ENCODE measurements around the gene GPR45.

Gene GPR45

DNA sequence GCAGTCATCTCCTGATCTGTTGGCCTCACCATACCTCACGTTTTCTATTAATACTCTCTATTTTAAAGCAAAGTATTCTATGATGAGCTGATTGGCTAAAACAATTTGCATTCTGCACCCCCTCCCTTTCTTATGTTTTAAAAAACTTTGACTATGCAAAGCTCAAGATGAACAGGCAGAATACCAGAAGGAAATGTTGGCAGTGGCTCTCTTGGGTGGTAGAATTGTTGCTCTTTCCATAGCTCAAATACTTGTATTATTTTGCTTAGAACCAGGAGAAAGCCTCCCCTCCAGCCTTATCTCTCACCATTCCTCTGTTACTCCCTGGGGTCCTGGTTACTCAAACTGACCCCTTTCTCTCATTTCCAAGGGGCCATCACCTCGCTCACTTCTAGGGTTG lies 14.4 kb downstream of the GPR45 start:
- no peak for DNase-seq

DNA sequence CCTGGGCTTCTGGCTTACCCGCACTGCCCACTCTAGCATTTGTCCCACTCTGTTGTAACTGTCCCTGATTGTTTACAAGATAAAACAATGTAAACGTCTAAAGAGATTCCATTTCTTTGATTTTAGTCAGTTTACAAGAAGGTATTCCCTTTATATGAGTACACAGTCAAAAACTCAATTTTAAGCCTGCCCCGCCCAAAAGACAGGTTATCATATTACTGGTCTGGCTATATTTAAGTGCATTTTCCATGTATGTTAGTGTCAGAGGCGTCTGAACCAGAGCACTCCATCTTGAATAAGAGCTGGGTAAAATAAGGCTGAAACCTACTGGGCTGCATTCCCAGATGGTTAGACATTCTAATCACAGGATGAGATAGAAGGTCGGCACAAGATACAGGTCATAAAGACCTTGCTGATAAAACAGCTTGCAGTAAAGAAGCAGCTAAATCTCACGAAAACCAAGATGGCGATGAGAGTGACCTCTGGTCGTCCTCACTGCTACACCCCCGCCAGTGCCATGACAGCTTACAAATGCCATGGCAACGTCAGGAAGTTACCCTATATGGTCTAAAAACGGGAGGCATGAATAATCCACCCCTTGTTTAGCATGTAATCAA lies 15.0 kb downstream of the GPR45 start:
- DNase-seq, result no peak

DNA sequence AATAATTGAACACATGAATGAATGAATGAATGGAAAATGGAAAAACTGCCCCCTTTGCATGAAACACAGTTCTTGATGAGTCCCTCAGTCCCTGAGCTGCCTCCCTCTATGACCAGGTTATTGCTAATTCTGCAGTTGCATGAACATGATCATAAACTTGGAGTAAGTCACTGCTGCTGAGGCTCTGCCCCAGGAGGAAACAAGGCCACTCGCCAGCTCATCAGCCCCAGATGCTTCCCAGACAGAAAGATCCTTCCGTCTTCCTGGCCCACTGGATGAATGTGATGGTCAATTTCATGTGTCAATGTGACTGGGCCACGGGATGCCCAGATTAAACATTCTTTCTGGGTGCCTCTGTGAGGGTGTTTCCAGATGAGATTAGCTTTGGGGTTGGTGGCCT lies 16.4 kb downstream of the GPR45 start:
- DNase-seq, result no peak

DNA sequence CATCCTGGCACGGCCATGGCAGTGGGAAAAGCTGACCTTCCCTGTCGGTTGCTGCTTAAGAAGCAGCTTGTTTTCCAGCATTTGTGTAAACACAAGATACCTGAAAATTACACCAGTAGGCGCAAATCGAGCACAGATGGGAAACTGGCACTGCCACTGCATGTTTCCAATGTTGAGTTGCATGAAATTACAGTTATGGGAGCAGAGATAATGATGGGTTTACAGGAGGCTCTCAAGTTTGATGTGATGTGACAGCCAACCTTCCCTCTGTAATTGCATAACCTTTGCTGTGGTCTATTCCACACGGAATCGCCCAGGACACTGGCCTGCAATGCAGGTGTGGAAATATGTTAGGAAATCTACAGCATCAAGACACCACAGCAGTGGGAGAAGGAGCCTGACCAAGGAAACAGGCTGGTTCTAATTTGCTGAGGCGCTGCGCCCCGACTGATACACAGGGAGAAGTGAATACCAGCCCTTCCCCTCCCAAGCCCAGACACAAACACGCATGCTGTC lies 17.4 kb downstream of the GPR45 start:
- no peak for DNase-seq

DNA sequence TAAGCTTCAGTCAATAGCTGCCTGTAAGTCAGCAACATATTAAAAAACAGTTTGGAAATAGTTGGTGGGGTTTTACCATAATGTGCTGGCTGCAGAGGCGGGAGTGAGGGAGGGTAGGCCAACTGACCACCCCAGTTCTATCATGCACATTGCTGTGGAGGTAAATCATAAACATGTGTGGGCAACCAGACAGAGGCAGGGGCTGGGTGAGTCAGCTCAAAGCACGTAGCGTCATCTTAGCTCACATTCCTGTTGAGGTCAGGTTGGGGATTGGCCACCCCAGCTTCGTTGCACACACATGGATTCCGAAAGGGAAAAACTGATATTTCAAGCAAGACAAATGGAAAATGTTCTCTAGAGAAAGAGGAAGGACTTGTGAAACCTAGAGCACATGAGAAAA lies 19.5 kb downstream of the GPR45 start:
- no peak for DNase-seq

DNA sequence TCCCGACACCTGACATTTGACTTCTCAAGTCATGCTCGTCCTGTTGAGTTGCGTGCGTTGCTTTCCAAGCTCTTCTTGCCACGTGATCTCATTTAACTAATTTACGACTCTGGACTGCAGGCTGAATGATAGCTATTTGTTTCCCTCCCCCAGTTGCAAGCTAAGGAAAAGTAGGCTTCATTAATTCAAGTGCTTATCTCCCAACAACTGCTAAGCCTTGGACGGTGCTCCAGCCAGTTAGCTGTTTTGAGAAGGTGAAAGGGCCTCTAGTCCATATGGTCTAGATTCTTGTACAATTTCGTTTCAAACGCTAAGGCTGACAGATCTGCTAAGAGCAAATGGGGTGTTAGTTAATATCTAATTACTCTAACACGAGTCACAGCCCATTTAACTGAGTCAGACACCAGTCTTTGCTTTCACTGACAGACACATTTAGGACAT lies 21.1 kb downstream of the GPR45 start:
- DNase-seq, result no peak

DNA sequence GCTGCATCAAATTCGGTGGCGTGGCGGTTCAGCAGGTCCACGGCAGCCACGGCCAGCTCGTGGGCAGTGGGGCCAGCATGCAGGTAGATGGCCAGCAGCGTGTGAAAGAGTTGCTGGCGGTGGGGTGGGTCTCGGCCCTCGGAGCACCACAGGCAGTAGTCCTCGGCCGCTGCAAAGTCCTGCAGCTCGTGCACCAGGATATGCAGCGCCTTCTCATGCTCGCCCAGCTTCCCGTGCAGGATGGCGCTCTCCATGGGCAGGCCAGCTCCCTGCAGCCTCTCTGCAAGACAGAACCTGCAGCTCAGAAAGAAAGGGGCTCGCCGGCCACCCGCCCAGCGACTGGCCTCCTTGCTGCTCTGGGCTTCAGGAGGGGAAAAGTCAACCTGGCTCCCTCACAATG lies 27.9 kb downstream of the GPR45 start:
- no peak for DNase-seq

DNA sequence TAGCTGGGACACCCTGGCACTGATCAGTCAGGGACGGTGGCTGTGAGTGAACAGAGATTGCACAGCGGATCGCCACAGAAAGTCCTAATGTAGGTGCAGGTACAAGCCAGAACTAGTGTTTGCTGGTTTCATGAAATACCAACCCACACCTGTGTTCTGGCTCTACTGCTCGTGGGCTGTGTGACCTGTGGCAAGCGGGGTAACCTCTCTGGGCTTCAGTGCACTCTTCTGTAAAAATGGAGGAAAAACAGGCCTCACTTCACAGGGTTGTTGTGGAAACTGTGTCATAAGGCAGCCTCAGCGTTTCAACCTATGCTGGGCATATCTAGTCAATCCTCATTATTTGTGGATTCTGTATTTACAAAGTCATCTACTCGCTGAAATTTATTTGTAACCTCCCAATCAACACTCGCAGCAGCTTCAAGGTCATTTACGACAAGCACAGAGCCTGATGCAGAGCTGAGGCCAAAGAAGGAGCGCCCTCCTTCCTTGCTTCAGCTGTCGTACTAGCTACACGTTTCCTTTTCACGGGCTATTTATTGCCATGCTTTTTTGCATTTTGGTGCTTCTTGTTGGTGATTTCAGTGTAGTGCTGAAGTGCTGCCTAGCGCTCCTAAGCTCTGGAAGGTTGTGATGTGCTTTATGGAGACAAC lies 30.0 kb downstream of the GPR45 start:
- no peak for DNase-seq

DNA sequence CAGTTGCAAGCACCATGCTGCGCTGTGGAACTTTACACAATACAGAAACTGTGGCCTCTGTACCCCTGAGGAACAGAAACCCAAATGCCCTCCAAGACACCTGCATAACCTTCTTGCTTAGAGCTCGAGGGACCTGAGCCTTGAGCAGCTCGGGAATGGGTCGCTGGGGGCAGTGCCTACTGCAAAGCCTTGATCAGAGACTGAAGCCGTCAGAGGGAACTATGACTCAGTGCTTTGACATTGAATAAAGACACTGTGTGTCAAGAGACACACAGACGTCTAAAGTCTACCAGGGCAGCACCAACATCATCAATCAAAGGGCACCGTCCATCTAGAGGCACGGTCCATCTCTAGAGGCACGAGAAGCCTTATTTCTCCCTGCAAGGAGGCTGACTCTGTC lies 30.6 kb downstream of the GPR45 start:
- DNase-seq, result no peak

DNA sequence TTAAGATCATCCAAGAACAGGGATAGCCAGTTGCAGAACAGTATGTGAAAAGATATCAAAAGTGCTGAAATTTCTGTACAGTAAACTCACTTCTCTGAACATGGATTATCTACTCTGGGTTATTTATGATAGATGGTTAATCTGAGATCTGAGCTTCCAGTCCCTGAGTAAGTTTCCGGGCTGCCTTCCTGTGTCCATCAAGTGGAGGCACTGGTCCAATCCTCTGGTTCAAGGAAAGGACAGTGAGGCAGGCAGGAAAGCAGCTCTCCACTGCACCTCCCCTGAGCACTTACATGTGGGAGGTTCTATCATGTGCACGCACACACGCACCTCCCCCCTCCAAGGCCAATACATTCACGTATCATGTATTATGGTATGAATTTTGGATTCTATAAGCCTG lies 32.5 kb downstream of the GPR45 start:
- DNase-seq, result no peak

DNA sequence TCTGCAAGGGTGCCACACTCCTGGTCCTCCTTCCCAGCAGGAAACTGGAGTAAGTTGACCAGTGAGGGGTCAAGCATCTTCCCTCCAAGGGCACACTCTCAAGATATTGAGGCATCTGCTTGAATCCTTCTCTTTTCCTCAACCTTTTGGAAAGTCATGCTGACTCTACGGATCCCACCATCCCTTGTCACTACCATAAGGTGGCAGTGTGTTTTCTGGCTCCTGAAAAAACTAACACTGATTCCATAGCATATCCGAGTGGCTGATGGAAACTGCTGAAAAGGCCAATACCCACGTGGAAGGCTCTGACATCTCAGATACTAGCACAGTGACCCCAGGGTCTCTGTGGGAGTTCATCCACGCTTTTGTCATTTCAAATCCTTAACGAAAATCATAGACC lies 37.1 kb downstream of the GPR45 start:
- no peak for DNase-seq

DNA sequence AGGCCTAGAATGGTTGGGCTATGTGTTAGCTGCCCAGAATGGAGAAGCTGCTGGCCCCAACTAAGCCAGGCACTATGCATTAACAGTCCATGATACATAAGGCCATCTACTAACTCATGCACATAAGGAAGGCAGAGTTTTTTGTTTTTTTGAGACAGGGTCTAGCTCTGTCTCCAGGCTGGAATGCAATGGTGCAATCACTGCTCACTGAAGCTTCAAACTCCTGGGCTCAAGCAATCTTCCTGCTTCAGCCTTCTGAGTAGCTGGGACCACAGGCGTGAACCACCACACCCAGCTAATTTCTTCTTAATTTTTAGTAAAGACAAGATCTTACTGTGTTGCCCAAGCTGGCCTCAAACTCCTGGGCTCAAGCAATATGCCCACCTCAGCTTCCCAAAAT lies 37.6 kb downstream of the GPR45 start:
- no peak for DNase-seq

DNA sequence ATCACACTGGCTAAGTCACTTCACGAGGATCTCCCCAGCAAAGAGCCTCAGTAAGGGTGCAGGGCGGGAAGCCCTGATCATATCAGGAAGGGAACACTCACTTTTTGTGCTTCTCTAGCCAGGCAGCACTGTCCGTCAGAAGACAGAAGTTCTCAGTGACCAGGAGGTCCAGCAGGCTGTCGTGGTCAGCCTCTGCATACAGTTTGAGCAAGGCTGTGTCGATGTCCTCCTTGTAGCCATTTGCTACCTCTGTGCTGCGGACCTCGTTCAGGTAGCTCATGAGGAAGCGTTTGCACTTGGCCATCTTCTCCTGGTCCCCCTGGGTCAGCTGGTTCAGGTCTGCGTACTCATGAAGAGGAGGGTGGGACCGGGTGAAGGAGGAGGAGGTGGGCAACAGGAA lies 38.7 kb downstream of the GPR45 start:
- no peak for DNase-seq

DNA sequence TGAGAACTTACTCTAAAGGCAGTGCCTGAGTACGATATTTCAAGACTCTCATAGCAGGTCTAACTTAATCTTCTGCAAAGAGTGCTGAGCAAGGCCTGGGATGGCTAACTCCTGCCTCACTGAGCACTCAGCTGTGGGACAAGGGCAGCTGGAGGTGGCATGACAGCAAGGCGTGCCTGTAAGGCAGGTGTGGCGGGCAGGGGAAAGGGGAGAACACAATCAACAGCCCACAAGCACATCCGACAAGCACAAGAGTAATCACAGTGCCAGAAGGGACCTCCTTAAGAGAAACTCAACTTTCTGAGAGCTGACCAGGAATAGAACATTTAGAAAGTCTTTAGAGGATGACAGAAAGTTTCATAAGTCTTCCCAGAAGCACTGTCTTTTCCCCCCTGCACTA lies 42.0 kb downstream of the GPR45 start:
- DNase-seq, result no peak

DNA sequence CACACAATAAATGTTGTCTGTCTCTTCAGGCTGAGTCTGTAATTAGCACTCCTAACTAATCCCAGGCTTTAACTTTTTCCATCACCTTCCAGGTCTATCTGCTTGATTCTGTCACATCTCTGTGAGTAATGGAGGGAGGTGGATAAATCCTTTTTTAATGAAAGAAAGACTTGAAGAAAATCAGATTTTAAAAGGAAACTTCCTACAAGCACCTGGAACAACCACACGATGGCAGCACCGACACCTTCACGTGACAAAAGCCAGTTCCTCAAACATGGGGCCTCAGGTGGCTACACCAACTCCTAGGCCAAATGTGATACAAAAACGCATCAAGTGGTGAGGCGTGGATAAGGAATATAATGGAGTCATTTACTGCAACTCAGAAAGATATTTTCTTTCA lies 46.1 kb downstream of the GPR45 start:
- no peak for DNase-seq

DNA sequence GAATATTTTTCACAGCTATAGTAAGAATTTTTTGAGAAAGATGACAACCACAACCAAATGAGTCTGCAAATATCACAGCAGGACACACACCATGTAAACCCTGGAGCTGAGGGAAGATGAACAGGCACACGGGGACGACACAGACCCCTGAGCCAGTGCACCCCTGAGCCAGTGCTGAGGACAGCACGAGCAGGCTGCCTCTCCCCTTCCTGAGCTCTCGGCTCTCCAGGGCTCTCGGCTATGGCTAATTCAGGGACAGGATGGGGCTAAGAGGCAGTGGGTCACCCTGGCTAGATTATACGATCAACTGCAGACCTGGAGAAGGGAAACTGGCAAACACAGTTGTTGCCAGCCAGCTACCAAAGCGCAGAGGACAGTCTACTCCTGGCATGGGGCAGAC lies 46.6 kb downstream of the GPR45 start:
- DNase-seq, result no peak

DNA sequence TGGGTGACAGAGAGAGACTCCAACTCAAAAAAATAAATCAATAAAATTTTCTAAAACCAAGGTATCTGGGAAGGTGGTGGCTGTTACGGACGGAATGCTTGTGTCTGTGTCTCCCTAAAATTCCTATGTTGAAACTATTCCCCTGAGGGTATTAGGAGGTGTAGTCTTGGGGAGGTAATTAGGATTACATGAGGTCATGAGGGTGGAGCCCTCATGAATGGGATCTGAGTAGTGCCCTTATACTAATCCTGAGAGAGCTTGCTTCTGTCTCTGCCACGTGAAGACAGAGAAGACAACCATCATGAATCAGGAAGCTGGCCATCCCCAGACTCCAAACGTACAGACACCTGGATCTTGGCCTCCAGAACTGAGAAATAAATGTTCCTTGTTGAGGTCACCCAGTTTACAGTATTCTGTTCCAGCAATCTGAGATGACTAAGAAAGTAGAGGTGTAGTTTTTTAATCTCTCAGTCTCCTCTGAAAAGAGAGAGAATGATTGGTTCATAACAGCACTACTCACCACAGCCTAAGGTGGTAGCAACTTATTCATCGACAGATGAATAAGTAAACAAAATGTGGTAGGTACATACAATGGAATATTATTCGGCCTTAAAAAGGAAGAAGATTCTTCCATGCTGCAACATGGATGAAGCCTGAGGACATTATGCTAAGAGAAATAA lies 49.6 kb downstream of the GPR45 start:
- no peak for DNase-seq

DNA sequence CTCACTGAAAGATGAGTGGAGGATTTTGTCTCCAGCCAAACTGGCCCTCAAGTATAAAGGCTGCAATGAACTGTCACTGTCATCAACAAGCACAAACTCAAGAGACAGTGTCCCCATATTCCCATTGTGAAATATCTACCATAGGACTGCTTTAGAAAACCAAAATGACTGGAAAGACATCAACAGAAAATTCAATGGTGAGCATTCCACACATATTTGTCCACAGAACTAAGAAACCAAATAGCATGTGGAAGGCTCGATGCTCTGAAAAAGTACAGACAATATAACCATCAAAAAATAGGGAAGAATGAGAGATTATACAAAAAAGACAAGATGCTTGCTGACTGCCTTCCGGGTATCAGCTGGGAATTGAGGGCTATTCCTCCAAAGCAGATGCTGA lies 50.4 kb downstream of the GPR45 start:
- DNase-seq, result no peak
